Endothelial cell (in vitro differentiated cells): ENCODE data around the gene ATP2C2. TPM values are rescaled to one million over a fixed set of nuclear protein-coding genes. Genes with fewer than 3 reads are reported as not detected.

Experiments used
- DNase-seq: peaks from one replicate; pipeline ENCODE4 v3.0.0; 2021; ENCODE audit warnings: low spot score
- H3K27ac Mint-ChIP-seq: one replicate; pipeline ENCODE4 v1.8.0; 2021; ENCODE audit warnings: mixed read lengths, inconsistent platforms; ENCODE audit not compliant: unreplicated experiment
- H3K27me3 Mint-ChIP-seq: one replicate; pipeline ENCODE4 v1.8.0; 2021; ENCODE audit warnings: mild to moderate bottlenecking, moderate library complexity, mixed read lengths, inconsistent platforms; ENCODE audit not compliant: unreplicated experiment
- H3K36me3 Mint-ChIP-seq: one replicate; pipeline ENCODE4 v1.8.0; 2021; ENCODE audit warnings: mild to moderate bottlenecking, low read depth, mixed read lengths, inconsistent platforms; ENCODE audit not compliant: unreplicated experiment
- H3K4me1 Mint-ChIP-seq: one replicate; pipeline ENCODE4 v1.8.0; 2021; ENCODE audit warnings: mild to moderate bottlenecking, mixed read lengths, inconsistent platforms; ENCODE audit not compliant: unreplicated experiment
- H3K4me3 Mint-ChIP-seq: one replicate; pipeline ENCODE4 v1.8.0; 2021; ENCODE audit warnings: mild to moderate bottlenecking, mixed read lengths, inconsistent platforms; ENCODE audit not compliant: unreplicated experiment
- H3K9me3 Mint-ChIP-seq: one replicate; pipeline ENCODE4 v1.8.0; 2021; ENCODE audit warnings: mixed read lengths, inconsistent platforms; ENCODE audit not compliant: unreplicated experiment
- total RNA-seq: library from RNA; stranded (reverse); fragmentation: NEBNext Ultra II Directional; extraction: Animal tissue kit (Norgen Biotek cat#: 25700); gene quantifications from one replicate; pipeline ENCODE4 v1.2.1, GENCODE V29; 2021; ENCODE audit not compliant: unreplicated experiment
- TF ChIP-seq, protein P1 (sequence below): fragments of 200-600 bp; sonication (generic); IDR thresholded peaks from one replicate; pipeline ENCODE4 v1.5.0; 2021; ENCODE audit warnings: antibody characterized with exemption; ENCODE audit not compliant: unreplicated experiment

Gene ATP2C2
- total RNA-seq, 1 donor from 2014 or later = 2.7 TPM

DNA sequence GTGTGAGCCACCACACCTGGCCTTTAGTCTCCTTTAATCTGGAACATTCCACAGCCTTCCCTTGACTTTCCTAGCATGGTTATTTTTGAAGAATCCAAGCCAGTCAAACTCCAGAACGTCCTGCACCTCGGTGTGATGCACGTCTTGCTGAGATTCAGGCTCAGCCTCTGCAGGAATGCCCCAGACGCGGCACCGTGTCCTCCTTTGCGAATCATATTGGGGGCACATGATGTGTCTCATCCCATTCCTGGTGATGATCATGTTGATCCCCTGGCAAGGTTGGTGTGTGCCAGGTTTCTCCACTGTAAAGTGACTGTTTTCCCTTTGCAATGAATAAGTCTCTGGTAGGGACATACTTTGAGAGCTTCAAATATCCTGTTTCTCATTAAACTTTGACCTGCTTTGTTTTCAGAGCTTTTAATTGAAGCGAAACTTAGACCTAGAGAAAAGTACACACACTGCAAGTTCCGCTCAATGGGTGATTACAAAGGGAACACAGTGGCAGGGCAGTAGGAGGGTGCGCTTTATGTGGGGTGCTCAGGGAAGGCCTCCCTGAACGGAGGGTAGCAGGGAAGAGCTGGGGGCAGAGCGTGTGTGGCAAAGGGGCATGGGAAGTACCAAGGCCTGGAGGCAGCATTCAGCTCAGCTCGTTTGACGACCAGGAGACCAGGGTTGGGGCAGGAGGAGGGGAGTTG is 9.6 kb upstream of the ATP2C2 start:
- peaks cover 28% of the 10 kb centered on the region for H3K4me1 Mint-ChIP-seq
- peaks cover 6% of the 10 kb centered on the region for H3K27me3 Mint-ChIP-seq
- H3K36me3 Mint-ChIP-seq = no peaks in the 10 kb centered on the region
- DNase-seq = no peak
- TF ChIP-seq, protein P1, sequence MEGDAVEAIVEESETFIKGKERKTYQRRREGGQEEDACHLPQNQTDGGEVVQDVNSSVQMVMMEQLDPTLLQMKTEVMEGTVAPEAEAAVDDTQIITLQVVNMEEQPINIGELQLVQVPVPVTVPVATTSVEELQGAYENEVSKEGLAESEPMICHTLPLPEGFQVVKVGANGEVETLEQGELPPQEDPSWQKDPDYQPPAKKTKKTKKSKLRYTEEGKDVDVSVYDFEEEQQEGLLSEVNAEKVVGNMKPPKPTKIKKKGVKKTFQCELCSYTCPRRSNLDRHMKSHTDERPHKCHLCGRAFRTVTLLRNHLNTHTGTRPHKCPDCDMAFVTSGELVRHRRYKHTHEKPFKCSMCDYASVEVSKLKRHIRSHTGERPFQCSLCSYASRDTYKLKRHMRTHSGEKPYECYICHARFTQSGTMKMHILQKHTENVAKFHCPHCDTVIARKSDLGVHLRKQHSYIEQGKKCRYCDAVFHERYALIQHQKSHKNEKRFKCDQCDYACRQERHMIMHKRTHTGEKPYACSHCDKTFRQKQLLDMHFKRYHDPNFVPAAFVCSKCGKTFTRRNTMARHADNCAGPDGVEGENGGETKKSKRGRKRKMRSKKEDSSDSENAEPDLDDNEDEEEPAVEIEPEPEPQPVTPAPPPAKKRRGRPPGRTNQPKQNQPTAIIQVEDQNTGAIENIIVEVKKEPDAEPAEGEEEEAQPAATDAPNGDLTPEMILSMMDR = no peak
- H3K9me3 Mint-ChIP-seq = no peaks in the 10 kb centered on the region
- H3K27ac Mint-ChIP-seq = no peak overlapping the region
- H3K4me3 Mint-ChIP-seq = no peak overlapping the region

DNA sequence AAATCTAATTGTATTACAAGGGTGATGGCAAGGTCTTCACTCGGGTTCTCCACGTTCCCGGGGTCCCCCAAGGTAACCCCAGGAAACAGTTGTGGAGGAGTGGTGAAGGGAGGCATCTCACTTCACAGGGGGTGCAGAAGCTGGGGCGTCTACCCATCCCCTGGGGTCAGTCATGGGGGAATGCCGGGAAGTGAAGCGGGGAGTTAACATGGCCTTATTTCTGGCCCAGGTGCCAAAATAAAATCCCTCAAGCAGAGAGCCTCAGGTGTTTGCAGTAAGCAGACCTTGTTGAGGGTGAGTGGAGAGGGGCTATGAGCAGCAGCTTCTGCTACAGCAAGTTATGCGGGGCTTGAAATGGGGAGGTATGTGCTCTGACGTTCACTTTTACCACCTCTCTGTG is 9.0 kb upstream of the ATP2C2 start:
- Mint-ChIP-seq H3K9me3 (no peaks in the 10 kb centered on the region), H3K4me1 (peaks cover 28% of the 10 kb centered on the region), H3K27me3 (peaks cover 6% of the 10 kb centered on the region), H3K27ac (no peak overlapping the region), H3K36me3 (no peaks in the 10 kb centered on the region), H3K4me3 (no peak overlapping the region)
- DNase-seq = no peak
- TF ChIP-seq, protein P1 = no peak

DNA sequence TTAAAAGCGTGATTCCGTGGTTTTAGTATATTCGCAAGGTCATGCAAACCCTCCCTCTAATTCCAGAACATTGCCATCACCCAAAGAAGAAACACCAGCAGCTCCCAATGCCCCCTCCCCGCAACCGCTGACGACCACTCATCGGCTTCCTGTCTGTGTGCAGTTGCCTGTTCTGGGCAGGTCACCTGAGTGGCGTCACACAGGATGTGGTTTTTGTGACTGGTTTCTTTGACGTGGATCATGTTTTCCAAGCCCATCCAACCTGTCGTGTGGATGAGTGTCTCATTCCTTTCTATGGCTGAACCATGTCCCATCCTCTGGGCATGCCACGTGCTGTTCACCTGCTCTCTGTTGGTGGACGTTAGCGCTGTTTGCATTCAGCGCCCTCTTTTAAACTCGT is 8.2 kb upstream of the ATP2C2 start:
- no peak overlapping the region for H3K27ac Mint-ChIP-seq
- no peaks in the 10 kb centered on the region for H3K36me3 Mint-ChIP-seq
- peaks cover 6% of the 10 kb centered on the region for H3K27me3 Mint-ChIP-seq
- DNase-seq = no peak
- peaks cover 28% of the 10 kb centered on the region for H3K4me1 Mint-ChIP-seq
- TF ChIP-seq, protein P1 = no peak
- no peaks in the 10 kb centered on the region for H3K9me3 Mint-ChIP-seq
- no peak overlapping the region for H3K4me3 Mint-ChIP-seq

DNA sequence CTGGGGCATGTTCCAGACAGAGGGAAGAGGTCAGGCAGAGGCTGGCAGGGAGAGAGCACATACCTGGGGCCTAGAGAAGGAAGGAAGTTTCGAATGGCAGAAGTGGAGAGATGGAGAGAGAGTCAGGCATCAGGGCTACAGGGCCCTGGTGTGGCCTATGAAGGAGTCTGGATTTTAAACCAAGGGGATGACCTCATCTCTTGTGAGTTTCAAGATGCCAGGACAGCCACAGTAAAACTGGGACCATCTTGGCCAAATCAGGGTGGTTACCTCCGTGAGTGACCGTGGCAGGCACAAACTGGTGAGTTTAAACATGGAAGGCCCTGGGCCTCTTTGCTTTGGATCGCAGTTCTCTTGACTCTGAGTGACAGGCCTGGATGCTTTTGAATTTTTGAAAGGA is 7.6 kb upstream of the ATP2C2 start:
- no peak for DNase-seq
- no peaks in the 10 kb centered on the region for H3K9me3 Mint-ChIP-seq
- peaks cover 6% of the 10 kb centered on the region for H3K27me3 Mint-ChIP-seq
- no peaks in the 10 kb centered on the region for H3K36me3 Mint-ChIP-seq
- no peak overlapping the region for H3K4me3 Mint-ChIP-seq
- peaks cover 28% of the 10 kb centered on the region for H3K4me1 Mint-ChIP-seq
- TF ChIP-seq, protein P1 = no peak
- H3K27ac Mint-ChIP-seq = no peak overlapping the region

DNA sequence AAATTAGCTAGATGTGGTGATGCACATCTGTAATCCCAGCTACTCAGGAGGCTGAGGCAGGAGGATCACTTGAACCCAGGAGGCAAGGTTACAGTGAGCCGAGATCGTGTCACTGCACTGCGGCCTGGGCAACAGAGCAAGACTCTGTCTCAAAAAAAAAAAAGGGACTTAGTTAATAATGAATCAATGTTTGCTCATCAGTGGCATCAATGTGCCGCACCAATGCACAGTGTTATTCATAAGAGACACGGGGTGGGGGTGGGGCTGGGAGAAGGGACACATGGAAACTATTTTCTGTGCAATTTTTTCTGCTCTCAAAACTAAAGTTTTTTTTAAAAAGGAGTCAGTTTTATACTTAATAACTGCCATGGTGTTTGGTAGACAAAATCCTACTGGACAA is 6.8 kb upstream of the ATP2C2 start:
- Mint-ChIP-seq H3K4me1 (peaks cover 28% of the 10 kb centered on the region), H3K9me3 (no peaks in the 10 kb centered on the region), H3K4me3 (no peak overlapping the region), H3K27ac (no peak overlapping the region), H3K36me3 (no peaks in the 10 kb centered on the region), H3K27me3 (peaks cover 6% of the 10 kb centered on the region)
- no peak for DNase-seq
- TF ChIP-seq, protein P1 = no peak
